Fibroblast of mammary gland (primary cell): ENCODE data around the gene TNS1.

Experiments used
- DNase-seq: peaks from one replicate; pipeline ENCODE4 v3.0.0-alpha.2; 2010; ENCODE audit warnings: low read depth
- H3K4me3 ChIP-seq: 2 replicates; pipeline ENCODE4 v1.5.1; 2011; ENCODE audit warnings: low read depth, mild to moderate bottlenecking, low read length, moderate library complexity; ENCODE audit not compliant: control insufficient read depth
- CTCF ChIP-seq: conservative IDR thresholded peaks from 2 replicates; pipeline ENCODE4 v1.5.1; 2011; ENCODE audit warnings: low read depth, low read length, inconsistent platforms; ENCODE audit not compliant: control insufficient read depth, insufficient read depth

Gene TNS1

GRCh38 chr2:217822296-217823252 lies 180.2 kb downstream of the TNS1 start:
- DNase-seq: no peak
- TF ChIP-seq CTCF: peak; percentile 15
- no peak overlapping the region for H3K4me3 ChIP-seq

- no peak for DNase-seq
- TF ChIP-seq CTCF: no peak
- no peak overlapping the region for H3K4me3 ChIP-seq
Observed at GRCh38 chr2:217821536-217822147, 181.2 kb downstream of the TNS1 start.

- no peak for DNase-seq
- TF ChIP-seq CTCF: no peak
- no peak overlapping the region for H3K4me3 ChIP-seq
Observed at GRCh38 chr2:217820904-217821303, 181.9 kb downstream of the TNS1 start.

GRCh38 chr2:217820091-217820819 lies 182.5 kb downstream of the TNS1 start:
- no peak for DNase-seq
- no peak overlapping the region for H3K4me3 ChIP-seq
- TF ChIP-seq CTCF: no peak

GRCh38 chr2:217818293-217818850 lies 184.4 kb downstream of the TNS1 start:
- TF ChIP-seq CTCF: no peak
- no peak for DNase-seq
- H3K4me3 ChIP-seq: no peak overlapping the region
